GM18520 (cell line): ENCODE results near the gene CLGN.

Source experiments
- ATAC-seq: cut with Tn5 transposase; IDR thresholded peaks from one replicate; pipeline ENCODE4 v1.9.1; 2021; ENCODE audit not compliant: unreplicated experiment

Gene CLGN

GRCh38 chr4:140342620-140343019, 84.8 kb downstream of the CLGN start:
- ATAC-seq, result no peak
